HUES64 (cell line): ENCODE data around the gene CAPN5.
"Not testable (repeated sequence)": the region's sequence is repeated elsewhere in the genome, so short reads cannot be mapped to it uniquely, and the experiment has no call there.

Experiments
- H3K27ac ChIP-seq: 2 replicates; pipeline ENCODE4 v1.7.0; 2013; ENCODE audit warnings: low read depth, low read length, inconsistent platforms
- H3K27me3 ChIP-seq: 2 replicates; pipeline ENCODE4 v1.6.1; 2013; ENCODE audit warnings: mild to moderate bottlenecking, low read length; ENCODE audit not compliant: insufficient read depth
- H3K36me3 ChIP-seq: 2 replicates; pipeline ENCODE4 v1.6.1; 2013; ENCODE audit warnings: mild to moderate bottlenecking, low read length; ENCODE audit not compliant: insufficient read depth
- H3K4me1 ChIP-seq: 2 replicates; pipeline ENCODE4 v1.6.1; 2013; ENCODE audit warnings: mild to moderate bottlenecking, low read length, moderate library complexity; ENCODE audit not compliant: insufficient read depth
- H3K4me3 ChIP-seq: 2 replicates; pipeline ENCODE4 v1.5.1; 2013; ENCODE audit warnings: mild to moderate bottlenecking, low read length, moderate library complexity
- H3K9ac ChIP-seq: 2 replicates; pipeline ENCODE4 v1.6.1; 2013; ENCODE audit warnings: mild to moderate bottlenecking, low read depth, low read length
- H3K9me3 ChIP-seq: 2 replicates; pipeline ENCODE4 v1.6.1; 2013; ENCODE audit warnings: low read depth, low read length; ENCODE audit not compliant: insufficient read depth
- WGBS: fragments of 150-250, 120-280 bp; methylation state at CpG from one replicate; pipeline ENCODE4 v1.1.7; 2013; ENCODE audit warnings: missing lambda C conversion rate; 5-methylcytosine and 5-hydroxymethylcytosine counted together

Gene CAPN5

DNA sequence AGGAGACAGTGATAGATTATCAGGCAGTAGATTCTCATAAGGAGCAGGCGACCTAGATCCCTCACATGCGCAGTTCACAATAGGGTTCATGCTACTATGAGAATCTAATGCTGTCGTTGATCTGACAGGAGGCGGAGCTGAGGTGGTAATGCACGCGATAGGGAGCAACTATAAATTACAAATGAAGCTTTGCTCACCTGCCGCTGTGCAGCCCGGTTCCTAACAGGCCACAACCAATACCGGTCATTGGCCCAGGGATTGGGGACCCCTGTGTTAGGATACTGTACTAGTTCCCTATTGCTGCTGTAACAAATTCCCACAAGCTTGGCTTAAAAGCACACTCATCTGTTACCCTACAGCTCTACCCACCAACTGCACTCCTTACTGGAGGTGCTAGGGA lies 21.9 kb upstream of the CAPN5 start:
- WGBS, result 95% methylated on average over 9 of the region's 9 CpGs
- H3K36me3 ChIP-seq, result no peaks in the 10 kb centered on the region
- no peaks in the 10 kb centered on the region for H3K9me3 ChIP-seq
- H3K4me3 ChIP-seq, result no peak overlapping the region
- H3K9ac ChIP-seq, result no peak overlapping the region
- H3K27ac ChIP-seq, result no peak overlapping the region
- peaks cover 34% of the 10 kb centered on the region for H3K27me3 ChIP-seq
- no peaks in the 10 kb centered on the region for H3K4me1 ChIP-seq

DNA sequence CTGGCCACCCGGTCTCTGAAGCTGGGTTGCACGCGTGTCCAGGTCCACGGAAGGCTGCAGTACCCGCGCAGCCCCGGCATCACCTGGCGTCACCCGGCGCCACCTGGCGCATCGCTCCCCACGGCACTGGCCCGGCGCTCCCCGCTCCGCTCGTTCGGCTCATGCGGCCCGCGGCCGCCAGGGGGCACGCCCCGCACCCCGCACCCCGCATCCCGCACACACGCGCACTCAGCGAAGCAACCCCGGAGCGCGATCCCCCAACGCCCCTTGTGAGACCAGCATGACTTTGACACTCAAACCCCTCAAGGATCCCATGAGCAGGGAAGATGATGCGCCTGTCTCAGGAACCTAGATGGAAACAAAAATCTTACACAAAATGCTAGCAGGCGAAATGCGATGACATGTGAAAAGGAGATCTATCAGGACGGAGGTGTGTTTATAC lies 20.7 kb upstream of the CAPN5 start:
- peak overlapping the region; percentile 17; the same call in 1 of the 2 replicates for H3K4me3 ChIP-seq
- no peaks in the 10 kb centered on the region for H3K9me3 ChIP-seq
- H3K27me3 ChIP-seq, result peaks cover 22% of the 10 kb centered on the region
- H3K27ac ChIP-seq, result no peak overlapping the region
- H3K4me1 ChIP-seq, result no peaks in the 10 kb centered on the region
- WGBS, result 3% methylated on average over 36 of the region's 39 CpGs
- H3K36me3 ChIP-seq, result no peaks in the 10 kb centered on the region
- no peak overlapping the region for H3K9ac ChIP-seq

DNA sequence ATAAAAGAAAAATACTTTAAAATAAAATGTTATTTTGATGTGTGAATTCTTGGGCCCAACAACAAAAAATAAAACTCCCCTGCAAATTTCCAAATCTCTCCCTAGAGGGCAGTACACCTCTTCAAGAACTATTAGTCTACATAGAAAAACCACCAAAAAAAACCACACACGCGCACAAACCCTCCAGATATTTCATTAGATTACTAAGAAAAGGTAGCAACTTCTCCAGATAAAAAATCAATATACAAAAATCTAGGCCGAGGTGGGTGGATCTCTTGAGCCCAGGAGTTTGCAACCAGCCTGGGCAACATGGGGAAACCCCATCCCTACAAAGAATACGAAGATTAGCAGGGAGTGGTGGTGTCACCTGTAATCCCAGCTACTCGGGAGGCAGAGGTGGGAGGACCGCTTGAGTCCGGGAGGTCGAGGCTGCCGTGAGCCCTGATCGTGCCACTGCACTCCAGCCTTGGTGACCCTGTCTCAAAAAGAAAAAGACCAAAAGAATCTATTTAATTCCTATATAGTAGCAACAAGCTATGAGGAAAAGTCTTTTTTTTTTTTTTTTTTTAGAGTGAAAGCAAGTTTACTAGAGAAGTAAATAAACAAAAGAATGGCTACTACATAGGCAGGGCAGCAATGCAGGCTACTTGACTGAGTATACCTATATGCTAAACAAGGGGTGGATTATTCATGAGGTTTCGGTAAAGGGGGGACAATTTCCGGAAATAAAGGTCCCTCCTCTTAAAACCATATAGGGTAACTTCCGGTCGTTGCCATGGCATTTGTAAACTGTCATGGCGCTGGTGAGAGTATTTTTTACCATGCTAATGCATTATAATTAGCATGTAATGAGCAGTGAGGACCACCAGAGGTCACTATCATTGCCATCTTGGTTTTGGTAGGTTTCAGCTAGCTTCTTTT lies 19.5 kb upstream of the CAPN5 start:
- Histone ChIP-seq H3K9ac (no peak overlapping the region), H3K4me3 (peak overlapping the region; percentile 31), H3K27me3 (peaks cover 15% of the 10 kb centered on the region), H3K9me3 (no peaks in the 10 kb centered on the region), H3K36me3 (no peaks in the 10 kb centered on the region), H3K4me1 (no peaks in the 10 kb centered on the region), H3K27ac (peak overlapping the region; percentile 36; the same call in 1 of the 2 replicates)
- WGBS, result 20% methylated on average over 14 of the region's 15 CpGs

DNA sequence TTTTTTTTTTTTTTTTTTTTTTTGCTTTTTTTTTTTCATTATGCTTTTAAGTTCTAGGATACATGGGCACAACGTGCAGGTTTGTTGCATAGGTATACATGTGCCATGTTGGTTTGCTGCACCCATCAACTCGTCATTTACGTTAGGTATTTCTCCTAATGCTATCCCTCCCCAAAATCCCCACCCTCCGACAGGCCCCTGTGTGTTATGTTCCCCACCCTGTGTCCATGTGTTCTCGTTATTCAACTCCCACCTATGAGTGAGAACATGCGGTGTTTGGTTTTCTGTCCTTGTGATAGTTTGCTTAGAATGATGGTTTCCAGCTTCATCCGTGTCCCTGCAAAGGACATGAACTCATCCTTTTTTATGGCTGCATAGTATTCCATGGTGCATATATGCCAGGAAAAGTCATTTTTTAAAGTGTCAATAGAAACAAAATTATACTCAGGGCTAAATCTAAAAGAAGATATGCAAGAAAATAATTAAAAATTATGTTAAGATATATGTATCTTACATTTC lies 18.8 kb upstream of the CAPN5 start:
- 85% methylated on average over 5 of the region's 7 CpGs for WGBS
- not testable (repeated sequence) for H3K36me3 ChIP-seq, H3K4me3 ChIP-seq, H3K4me1 ChIP-seq, H3K9me3 ChIP-seq, H3K9ac ChIP-seq, H3K27ac ChIP-seq
- peaks cover 13% of the 10 kb centered on the region for H3K27me3 ChIP-seq

DNA sequence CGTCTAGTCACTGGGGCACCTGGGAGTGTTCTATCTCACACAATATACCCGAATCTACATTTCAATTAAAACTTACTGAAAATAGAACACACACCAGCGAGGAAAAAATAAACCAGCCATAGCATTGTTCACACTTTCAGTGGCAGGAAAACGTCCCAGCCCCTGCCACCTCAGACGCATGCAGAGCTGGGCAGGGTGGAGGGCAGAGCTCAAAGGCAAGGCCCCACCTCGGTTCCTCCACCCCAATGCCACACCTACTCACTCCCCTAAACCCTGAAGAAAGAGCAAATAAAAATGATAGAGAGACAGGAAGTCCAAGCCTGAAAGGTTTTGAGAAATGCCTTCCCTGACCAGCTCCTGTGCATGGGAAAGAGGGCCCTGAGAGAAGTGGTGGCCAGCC lies 17.7 kb upstream of the CAPN5 start:
- 88% methylated on average over 5 of the region's 6 CpGs for WGBS
- no peak overlapping the region for H3K4me3 ChIP-seq

DNA sequence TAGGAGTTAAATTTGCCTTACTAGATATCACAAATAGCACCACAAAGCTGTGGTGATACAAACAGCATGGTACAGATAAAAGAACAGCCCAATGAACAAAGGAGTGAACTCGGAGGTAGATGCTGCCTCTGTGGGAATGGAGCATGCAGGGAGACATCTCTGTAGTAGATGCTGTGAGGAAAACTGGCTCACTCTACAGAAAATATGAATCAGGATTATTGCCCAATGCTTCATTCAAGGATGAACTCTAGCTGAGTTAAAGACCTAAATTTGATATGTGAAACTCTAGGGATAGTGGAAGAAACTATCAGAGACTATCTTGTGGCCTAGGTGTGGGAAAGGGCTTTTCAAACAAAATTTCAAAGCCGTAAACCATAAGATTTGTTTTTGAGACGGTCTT lies 15.3 kb upstream of the CAPN5 start:
- Histone ChIP-seq H3K9ac (no peak overlapping the region), H3K36me3 (no peaks in the 10 kb centered on the region), H3K4me1 (no peaks in the 10 kb centered on the region), H3K9me3 (no peaks in the 10 kb centered on the region), H3K4me3 (no peak overlapping the region), H3K27me3 (peaks cover under 1% of the 10 kb centered on the region; the same call in 1 of the 2 replicates), H3K27ac (no peak overlapping the region)
- WGBS, result 96% methylated on average over 3 of the region's 3 CpGs

More for the DNA sequence above, 17.7 kb upstream of the CAPN5 start:
- H3K27ac ChIP-seq, result no peak overlapping the region
- no peaks in the 10 kb centered on the region for H3K36me3 ChIP-seq
- peaks cover 13% of the 10 kb centered on the region for H3K27me3 ChIP-seq
- no peaks in the 10 kb centered on the region for H3K9me3 ChIP-seq
- no peaks in the 10 kb centered on the region for H3K4me1 ChIP-seq
- H3K9ac ChIP-seq, result no peak overlapping the region

DNA sequence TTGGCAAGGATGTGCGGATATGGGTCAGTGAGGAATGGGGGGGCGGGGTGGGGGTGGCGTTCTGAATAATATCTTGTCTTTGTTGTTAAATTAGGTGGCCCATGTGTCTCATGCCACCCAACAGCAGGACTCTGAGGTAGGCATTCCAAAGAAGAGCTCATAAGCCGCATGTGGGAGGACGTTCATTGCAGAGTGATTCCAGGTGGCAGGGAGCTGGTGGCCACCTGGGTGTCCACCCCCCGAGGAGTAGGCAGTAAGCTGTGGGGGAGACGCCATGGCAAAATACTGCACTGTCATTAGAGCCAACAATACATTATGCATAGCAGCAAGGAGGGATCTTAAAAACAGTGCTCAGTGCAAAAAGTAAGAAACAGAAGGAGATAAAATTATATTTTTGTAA lies 14.3 kb upstream of the CAPN5 start:
- Histone ChIP-seq H3K27ac (no peak overlapping the region), H3K27me3 (no peaks in the 10 kb centered on the region), H3K4me1 (no peaks in the 10 kb centered on the region), H3K9me3 (no peaks in the 10 kb centered on the region), H3K36me3 (no peaks in the 10 kb centered on the region), H3K9ac (no peak overlapping the region), H3K4me3 (no peak overlapping the region)
- WGBS, result 87% methylated on average over 6 of the region's 7 CpGs

DNA sequence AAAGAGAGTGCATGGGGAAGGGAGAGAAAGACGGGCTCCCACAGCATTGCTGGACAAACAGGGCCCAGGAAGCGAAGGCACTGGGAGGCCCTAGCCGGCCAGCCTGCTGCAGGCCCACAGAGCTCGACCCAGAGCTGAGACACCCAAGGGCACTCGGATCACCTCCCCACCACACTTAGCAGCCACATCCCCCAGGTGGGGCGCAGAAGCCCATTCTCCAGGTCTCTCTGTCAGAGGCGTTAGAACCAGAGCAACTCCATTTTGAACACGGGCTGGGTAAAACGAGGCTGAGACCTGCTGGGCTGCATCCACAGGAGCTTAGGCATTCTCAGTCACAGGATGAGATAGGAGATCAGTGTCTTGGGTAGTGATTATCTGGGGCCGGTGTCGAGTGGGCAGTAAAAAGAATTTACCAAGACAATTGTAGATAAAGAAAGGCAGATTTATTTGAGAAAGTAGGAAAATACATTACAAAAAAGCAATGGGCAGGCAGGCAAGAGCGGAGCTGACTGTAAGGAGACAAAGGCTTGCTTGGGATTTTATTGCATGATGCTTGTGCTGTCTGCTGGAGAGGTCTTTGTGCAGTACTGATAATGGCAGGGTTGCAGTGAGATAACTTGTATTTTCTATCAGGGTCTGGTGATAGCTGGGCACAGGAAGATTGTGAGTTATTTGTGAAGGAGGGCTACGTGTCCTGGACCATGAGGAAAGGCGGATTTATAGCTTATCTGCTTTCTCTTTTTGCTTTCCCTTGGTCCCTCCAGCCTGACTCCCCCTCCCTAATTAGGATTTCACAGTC lies 13.4 kb upstream of the CAPN5 start:
- Histone ChIP-seq H3K9ac (no peak overlapping the region), H3K9me3 (no peaks in the 10 kb centered on the region), H3K36me3 (no peaks in the 10 kb centered on the region), H3K27me3 (no peaks in the 10 kb centered on the region), H3K4me1 (no peaks in the 10 kb centered on the region), H3K27ac (no peak overlapping the region), H3K4me3 (no peak overlapping the region)
- WGBS, result 80% methylated on average over 14 of the region's 14 CpGs

DNA sequence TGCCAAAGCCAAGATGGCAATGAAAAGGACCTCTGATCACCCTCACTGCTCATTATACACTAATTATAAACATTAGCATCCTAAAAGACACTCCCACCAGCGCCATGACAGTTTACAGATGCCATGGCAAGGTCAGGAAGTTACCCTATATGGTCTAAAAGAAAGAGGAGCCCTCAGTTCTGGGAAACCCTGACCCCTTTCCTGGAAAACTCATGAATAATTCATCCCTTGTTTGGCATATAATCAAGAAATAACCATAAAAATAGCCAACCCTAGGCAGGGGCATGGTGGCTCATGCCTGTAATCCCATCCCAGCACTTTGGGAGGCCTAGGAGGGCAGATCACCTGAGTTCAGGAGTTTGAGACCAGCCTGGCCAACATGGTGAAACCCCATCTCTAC lies 12.7 kb upstream of the CAPN5 start:
- Histone ChIP-seq H3K9me3 (no peaks in the 10 kb centered on the region), H3K4me1 (no peaks in the 10 kb centered on the region)
- WGBS, result 84% methylated on average over 1 of the region's 1 CpG

DNA sequence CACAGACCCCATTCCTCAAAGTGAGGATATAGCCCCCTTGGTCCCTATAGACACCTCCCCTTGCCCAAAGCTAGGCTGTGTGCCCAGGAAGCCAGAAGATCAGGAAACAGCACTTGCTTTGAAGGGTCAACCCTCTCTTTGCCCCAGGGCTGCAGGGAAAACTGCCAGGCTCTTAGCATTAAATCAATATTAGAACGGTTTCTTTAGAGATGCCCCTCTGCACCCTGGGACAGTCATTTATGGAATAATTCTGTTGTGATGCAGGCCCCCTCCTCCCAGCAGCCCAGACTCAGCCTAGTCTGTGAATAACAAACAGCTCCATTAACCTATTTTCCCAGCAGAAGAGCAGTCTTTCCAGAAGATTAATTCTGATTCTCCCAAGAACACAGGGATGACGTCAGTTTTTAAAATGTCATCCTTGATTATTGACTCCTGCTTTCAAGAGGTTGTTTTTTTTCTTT lies 11.6 kb upstream of the CAPN5 start:
- Histone ChIP-seq H3K27me3 (no peaks in the 10 kb centered on the region), H3K9me3 (no peaks in the 10 kb centered on the region), H3K4me3 (no peak overlapping the region), H3K36me3 (no peaks in the 10 kb centered on the region), H3K27ac (no peak overlapping the region), H3K9ac (no peak overlapping the region), H3K4me1 (no peaks in the 10 kb centered on the region; the same call in 1 of the 2 replicates)
- WGBS, result 91% methylated on average over 2 of the region's 2 CpGs

More for the DNA sequence above, 12.7 kb upstream of the CAPN5 start:
- H3K9ac ChIP-seq, result no peak overlapping the region
- no peak overlapping the region for H3K27ac ChIP-seq
- no peaks in the 10 kb centered on the region for H3K27me3 ChIP-seq
- no peaks in the 10 kb centered on the region for H3K36me3 ChIP-seq
- no peak overlapping the region for H3K4me3 ChIP-seq

DNA sequence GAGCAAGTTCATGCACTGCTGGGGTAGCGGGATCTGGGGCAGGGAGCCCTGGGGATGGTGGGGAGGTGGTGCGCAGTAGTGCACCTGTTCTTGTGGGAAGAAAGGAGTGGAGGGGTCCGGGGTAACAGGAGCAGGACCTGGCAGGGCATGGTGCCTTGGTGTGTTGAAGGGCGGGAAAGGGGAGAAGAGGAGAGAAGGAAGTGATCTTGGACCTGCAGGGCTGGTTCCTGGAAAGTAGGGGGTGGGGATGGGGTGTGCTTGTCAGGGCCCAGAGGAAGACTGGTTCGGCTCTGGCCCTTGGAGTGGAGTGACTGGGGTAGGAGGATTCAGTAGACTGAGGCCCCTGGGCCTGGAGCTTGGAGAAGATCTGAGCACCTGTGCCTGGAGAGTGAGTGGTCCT lies 10.9 kb upstream of the CAPN5 start:
- Histone ChIP-seq H3K4me1 (no peaks in the 10 kb centered on the region; the same call in 1 of the 2 replicates), H3K9me3 (no peaks in the 10 kb centered on the region), H3K27ac (no peak overlapping the region), H3K27me3 (no peaks in the 10 kb centered on the region), H3K4me3 (no peak overlapping the region), H3K36me3 (no peaks in the 10 kb centered on the region), H3K9ac (no peak overlapping the region)
- WGBS, result 93% methylated on average over 5 of the region's 5 CpGs
